Neural cell (in vitro differentiated cells): ENCODE data around the gene DENND4B.

Experiments used
- EP300 ChIP-seq: fragments of 450-650 bp; conservative IDR thresholded peaks from 2 replicates; pipeline ENCODE4 v1.6.1; 2014; ENCODE audit warnings: antibody characterized with exemption, mild to moderate bottlenecking, moderate library complexity; ENCODE audit not compliant: poor library complexity, severe bottlenecking
- MXI1 ChIP-seq: fragments of 450-650 bp; conservative IDR thresholded peaks from 2 replicates; pipeline ENCODE4 v1.6.1; 2014; ENCODE audit warnings: antibody characterized with exemption, mild to moderate bottlenecking; ENCODE audit not compliant: poor library complexity, severe bottlenecking
- POLR2AphosphoS5 ChIP-seq: IDR thresholded peaks from 2 replicates; pipeline ENCODE4 v1.6.1; 2012
- RAD21 ChIP-seq: fragments of 450-650 bp; conservative IDR thresholded peaks from 2 replicates; pipeline ENCODE4 v1.6.1; 2014; ENCODE audit warnings: antibody characterized with exemption, mild to moderate bottlenecking, moderate library complexity
- SMC3 ChIP-seq: fragments of 450-650 bp; conservative IDR thresholded peaks from 2 replicates; pipeline ENCODE4 v1.6.1; 2014; ENCODE audit warnings: antibody characterized with exemption, mild to moderate bottlenecking, moderate library complexity; ENCODE audit not compliant: poor library complexity
- TF ChIP-seq, protein P1 (sequence below): fragments of 450-650 bp; IDR thresholded peaks from 2 replicates; pipeline ENCODE4 v1.5.1; 2014; ENCODE audit warnings: antibody characterized with exemption, mild to moderate bottlenecking, moderate library complexity; ENCODE audit not compliant: poor library complexity, severe bottlenecking

DNA sequence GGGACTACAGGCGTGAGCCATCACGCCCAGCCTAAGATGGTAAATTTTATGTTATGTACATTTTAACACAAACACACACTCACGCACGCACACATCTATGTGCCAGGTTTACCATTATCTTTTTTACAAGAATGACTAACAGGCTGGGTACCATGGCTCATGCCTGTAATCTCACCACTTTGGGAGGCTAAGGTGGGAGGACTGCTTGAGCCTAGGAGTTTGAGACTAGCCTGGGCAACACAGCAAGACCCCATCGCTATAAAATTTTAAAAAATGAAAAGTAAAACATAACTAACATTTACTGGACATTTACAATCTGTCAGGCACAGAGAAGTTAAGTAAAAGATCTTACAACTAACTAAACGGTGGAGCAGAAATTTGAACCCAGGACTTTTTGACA is 38.4 kb downstream of the DENND4B start:
- TF ChIP-seq, protein P1, sequence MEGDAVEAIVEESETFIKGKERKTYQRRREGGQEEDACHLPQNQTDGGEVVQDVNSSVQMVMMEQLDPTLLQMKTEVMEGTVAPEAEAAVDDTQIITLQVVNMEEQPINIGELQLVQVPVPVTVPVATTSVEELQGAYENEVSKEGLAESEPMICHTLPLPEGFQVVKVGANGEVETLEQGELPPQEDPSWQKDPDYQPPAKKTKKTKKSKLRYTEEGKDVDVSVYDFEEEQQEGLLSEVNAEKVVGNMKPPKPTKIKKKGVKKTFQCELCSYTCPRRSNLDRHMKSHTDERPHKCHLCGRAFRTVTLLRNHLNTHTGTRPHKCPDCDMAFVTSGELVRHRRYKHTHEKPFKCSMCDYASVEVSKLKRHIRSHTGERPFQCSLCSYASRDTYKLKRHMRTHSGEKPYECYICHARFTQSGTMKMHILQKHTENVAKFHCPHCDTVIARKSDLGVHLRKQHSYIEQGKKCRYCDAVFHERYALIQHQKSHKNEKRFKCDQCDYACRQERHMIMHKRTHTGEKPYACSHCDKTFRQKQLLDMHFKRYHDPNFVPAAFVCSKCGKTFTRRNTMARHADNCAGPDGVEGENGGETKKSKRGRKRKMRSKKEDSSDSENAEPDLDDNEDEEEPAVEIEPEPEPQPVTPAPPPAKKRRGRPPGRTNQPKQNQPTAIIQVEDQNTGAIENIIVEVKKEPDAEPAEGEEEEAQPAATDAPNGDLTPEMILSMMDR: no peak
- TF ChIP-seq RAD21: no peak
- TF ChIP-seq SMC3: no peak
- TF ChIP-seq MXI1: no peak
- no peak for TF ChIP-seq EP300
- TF ChIP-seq POLR2AphosphoS5: no peak
